HFFc6 (cell line): ENCODE results near the gene INPP5D. TPM values are rescaled to one million over a fixed set of nuclear protein-coding genes. Genes with fewer than 3 reads are reported as not detected.

Experiments used
- DNase-seq: peaks from one replicate; pipeline ENCODE4 v3.0.0-alpha.2; 2018
- H3K27ac Mint-ChIP-seq: 2 replicates; pipeline ENCODE4 v1.8.0; 2020; ENCODE audit warnings: mild to moderate bottlenecking, mixed read lengths
- H3K27me3 Mint-ChIP-seq: 2 replicates; pipeline ENCODE4 v1.8.0; 2021; ENCODE audit warnings: mild to moderate bottlenecking, moderate library complexity, mixed read lengths; ENCODE audit not compliant: insufficient read depth
- H3K36me3 Mint-ChIP-seq: 2 replicates; pipeline ENCODE4 v1.8.0; 2021; ENCODE audit warnings: low read depth, mixed read lengths
- H3K4me1 Mint-ChIP-seq: 2 replicates; pipeline ENCODE4 v1.8.0; 2020; ENCODE audit warnings: low read depth, mixed read lengths
- H3K4me3 Mint-ChIP-seq: 2 replicates; pipeline ENCODE4 v1.8.0; 2020; ENCODE audit warnings: mild to moderate bottlenecking, moderate library complexity, mixed read lengths
- H3K9me3 Mint-ChIP-seq: 2 replicates; pipeline ENCODE4 v1.8.0; 2020; ENCODE audit warnings: mild to moderate bottlenecking, mixed read lengths
- CTCF ChIP-seq: fragments of 200-600 bp; sonication (generic); IDR thresholded peaks from 2 replicates; pipeline ENCODE4 v1.5.0; 2021; ENCODE audit warnings: antibody characterized with exemption, mild to moderate bottlenecking
- total RNA-seq, 6 experiments: library from RNA; stranded (reverse); fragmentation: NEBNext Ultra II Directional; extraction: Animal tissue kit (Norgen Biotek cat#: 25700); gene quantifications; 2 replicates in 1 of 6; 3 replicates in 5 of 6; pipeline ENCODE4 v1.2.3, GENCODE V29; 2021

The INPP5D gene
- total RNA-seq, 6 experiments from 2014 or later = 0.19 to 0.66 (median 0.43) TPM; not detected in 1

GRCh38 chr2:233108611-233109490 lies 48.7 kb downstream of the INPP5D start:
- Mint-ChIP-seq H3K27me3 (peaks cover 39% of the 10 kb centered on the region), H3K27ac (no peak overlapping the region), H3K4me1 (no peaks in the 10 kb centered on the region), H3K9me3 (peaks cover 6% of the 10 kb centered on the region; the same call in 1 of the 2 replicates), H3K36me3 (no peaks in the 10 kb centered on the region), H3K4me3 (no peak overlapping the region)
- no peak for TF ChIP-seq CTCF
- no peak for DNase-seq

DNA sequence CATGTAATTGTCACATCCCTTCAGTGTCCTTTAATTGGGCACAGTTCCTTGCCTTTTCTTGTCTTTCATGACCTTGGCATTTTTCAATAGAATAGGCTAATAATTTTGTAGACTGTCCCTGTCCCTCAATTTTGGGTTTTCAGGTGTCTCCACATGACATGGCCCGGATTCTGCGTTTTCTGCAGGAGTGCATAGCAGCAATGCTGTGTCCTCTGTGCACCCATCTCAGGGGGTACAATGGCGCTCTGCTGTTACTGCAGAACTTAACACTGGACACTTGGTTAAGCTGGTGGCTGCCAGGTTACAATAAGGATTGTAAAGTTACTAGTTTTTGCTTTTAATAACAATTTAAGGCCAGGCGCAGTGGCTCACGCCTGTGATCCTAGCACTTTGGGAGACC lies 51.3 kb downstream of the INPP5D start:
- no peaks in the 10 kb centered on the region for H3K9me3 Mint-ChIP-seq
- H3K27ac Mint-ChIP-seq = no peak overlapping the region
- H3K27me3 Mint-ChIP-seq = peaks cover 42% of the 10 kb centered on the region
- H3K4me1 Mint-ChIP-seq = no peaks in the 10 kb centered on the region
- no peaks in the 10 kb centered on the region for H3K36me3 Mint-ChIP-seq
- TF ChIP-seq CTCF = no peak
- no peak for DNase-seq
- H3K4me3 Mint-ChIP-seq = no peak overlapping the region

DNA sequence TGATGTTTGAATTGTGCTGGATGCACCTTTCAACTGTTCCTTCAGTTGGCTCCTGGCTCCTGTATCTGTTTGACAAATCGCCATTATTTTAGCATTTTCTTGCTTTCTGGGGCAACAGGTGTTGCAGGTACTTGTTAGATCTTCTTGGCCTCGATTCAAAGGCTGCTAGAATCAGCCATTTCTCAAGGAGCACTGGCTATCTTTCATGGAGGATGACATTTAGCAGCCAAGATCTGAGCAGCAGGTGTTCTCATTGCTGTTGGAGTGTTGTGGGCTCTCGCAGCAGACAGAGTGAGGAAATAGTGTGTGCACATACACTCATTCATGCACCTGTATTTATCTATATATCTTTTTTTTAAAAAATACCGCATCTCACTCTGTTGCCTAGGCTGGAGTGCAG lies 52.2 kb downstream of the INPP5D start:
- no peak for TF ChIP-seq CTCF
- Mint-ChIP-seq H3K27me3 (peaks cover 48% of the 10 kb centered on the region), H3K36me3 (no peaks in the 10 kb centered on the region), H3K4me3 (no peak overlapping the region), H3K4me1 (no peaks in the 10 kb centered on the region), H3K27ac (no peak overlapping the region), H3K9me3 (no peaks in the 10 kb centered on the region)
- DNase-seq = no peak

GRCh38 chr2:233112776-233113452 lies 52.8 kb downstream of the INPP5D start:
- Mint-ChIP-seq H3K4me1 (no peaks in the 10 kb centered on the region), H3K9me3 (no peaks in the 10 kb centered on the region), H3K4me3 (no peak overlapping the region), H3K27ac (no peak overlapping the region), H3K36me3 (no peaks in the 10 kb centered on the region), H3K27me3 (peaks cover 50% of the 10 kb centered on the region)
- no peak for DNase-seq
- TF ChIP-seq CTCF = no peak

- H3K4me3 Mint-ChIP-seq = no peak overlapping the region
- H3K4me1 Mint-ChIP-seq = no peaks in the 10 kb centered on the region
- no peak overlapping the region for H3K27ac Mint-ChIP-seq
- no peaks in the 10 kb centered on the region for H3K36me3 Mint-ChIP-seq
- TF ChIP-seq CTCF = no peak
- H3K27me3 Mint-ChIP-seq = peaks cover 48% of the 10 kb centered on the region
- no peaks in the 10 kb centered on the region for H3K9me3 Mint-ChIP-seq
- no peak for DNase-seq
These were observed 54.3 kb downstream of the INPP5D start for GRCh38 chr2:233114421-233114861.
